K562 (cell line): ENCODE measurements around the gene ALDH8A1. TPM values are rescaled to one million over a fixed set of nuclear protein-coding genes. Genes with fewer than 3 reads are reported as not detected.
"Not testable (repeated sequence)": the region's sequence is repeated elsewhere in the genome, so short reads cannot be mapped to it uniquely, and the experiment has no call there.

Experiments used
- ATAC-seq: fragments of 200-7000 bp; cut with Tn5 transposase; 3 replicates; pipeline ENCODE4 v1.9.1; 2020; ENCODE audit warnings: moderate library complexity
- BruUV-seq: library from RNA; stranded (reverse); fragments of 400-500 nt; replicated peaks from 2 replicates; lab custom pipeline; 2021; lab: Mats Ljungman, UMichigan
- CTCF ChIA-PET: fragments of 300-600 bp; formaldehyde crosslinking; extraction: SDS; loops from one replicate; lab custom pipeline; 2021; ENCODE audit warnings: low intra/inter-chr PET ratio; lab: Yijun Ruan, JAX
- POLR2A ChIA-PET: fragments of 300-600, 350-650 bp; sonication (Branson Sonifier 250); formaldehyde crosslinking; extraction: SDS; loops from one replicate; lab custom pipeline; 2021; ENCODE audit warnings: antibody characterized with exemption, inconsistent platforms; lab: Yijun Ruan, JAX
- DNase-seq, 4 experiments: peaks; one replicate each; pipeline versions ENCODE4 v3.0.0 to v3.0.0-alpha.2; 2011 to 2018; ENCODE audit warnings: low spot score in 3 of 4, mixed read lengths in 3 of 4; ENCODE audit errors: extremely low read depth in 1 of 4
- FAIRE-seq: peaks from 2 replicates; lab custom pipeline; 2011; peaks lifted over from hg19 to GRCh38; lab: Jason Lieb, UNC
- H2AFZ ChIP-seq: 2 replicates; pipeline ENCODE4 v1.6.0; 2011; ENCODE audit warnings: low read depth, low read length, control low read depth, inconsistent platforms
- H3K27ac ChIP-seq: fragments of 200-600 bp; 3 replicates; pipeline ENCODE4 v1.8.0; 2011; ENCODE audit warnings: low read depth, mild to moderate bottlenecking, control low read depth, inconsistent platforms, low read length, moderate library complexity, mixed read lengths; ENCODE audit errors: extremely low read depth
- H3K27me3 ChIP-seq, 2 experiments: fragments of 300-600 bp in 1 of 2; 2 replicates in 1 of 2; 3 replicates in 1 of 2; pipeline versions ENCODE4 v1.6.0 to v1.8.0; 2011; ENCODE audit warnings: inconsistent platforms in 2 of 2, low read length in 2 of 2, mild to moderate bottlenecking in 1 of 2, mixed read lengths in 1 of 2, moderate library complexity in 1 of 2; ENCODE audit not compliant: control insufficient read depth in 2 of 2, insufficient read depth in 2 of 2
- H3K36me3 ChIP-seq: fragments of 300-600 bp; 3 replicates; pipeline ENCODE4 v1.8.0; 2011; ENCODE audit warnings: mild to moderate bottlenecking, low read length, inconsistent platforms; ENCODE audit not compliant: control insufficient read depth, insufficient read depth
- H3K4me1 ChIP-seq, 2 experiments: fragments of 200-600 bp in 1 of 2; replicated peaks in 1 of 2; 2 replicates in 1 of 2; 3 replicates in 1 of 2; pipeline versions ENCODE4 v1.5.1 to v1.8.0; 2011; ENCODE audit warnings: inconsistent platforms in 2 of 2, low read length in 2 of 2, mild to moderate bottlenecking in 1 of 2, mixed read lengths in 1 of 2, moderate library complexity in 1 of 2; ENCODE audit not compliant: control insufficient read depth in 2 of 2, insufficient read depth in 2 of 2
- H3K4me2 ChIP-seq: 2 replicates; pipeline ENCODE4 v1.6.1; 2011; ENCODE audit warnings: low read length, control low read depth, inconsistent platforms, mixed read lengths; ENCODE audit not compliant: insufficient read depth
- H3K4me3 ChIP-seq: fragments of 200-600 bp; sonication (generic), shearing (Covaris generic); 2 replicates; pipeline ENCODE4 v1.5.1; 2016; ENCODE audit warnings: control low read depth, inconsistent platforms
- H3K79me2 ChIP-seq: fragments of 200-600 bp; 3 replicates; pipeline ENCODE4 v1.8.0; 2011; ENCODE audit warnings: low read length, inconsistent platforms; ENCODE audit not compliant: control insufficient read depth, insufficient read depth
- H3K9ac ChIP-seq, 2 experiments: 2 replicates each; pipeline versions ENCODE4 v1.6.0 to v1.6.1; 2011; ENCODE audit warnings: low read depth in 2 of 2, low read length in 2 of 2, control low read depth in 1 of 2, inconsistent platforms in 1 of 2, mild to moderate bottlenecking in 1 of 2, mixed read lengths in 1 of 2; ENCODE audit not compliant: insufficient read depth in 1 of 2
- H3K9me1 ChIP-seq: one replicate; pipeline ENCODE4 v1.6.0; 2011; ENCODE audit warnings: inconsistent platforms, mild to moderate bottlenecking, low read length, moderate library complexity; ENCODE audit not compliant: control insufficient read depth, insufficient read depth
- H3K9me3 ChIP-seq: replicated peaks from 2 replicates; pipeline ENCODE4 v1.5.1; 2011; ENCODE audit warnings: low read depth, low read length, inconsistent platforms; ENCODE audit not compliant: control insufficient read depth, insufficient read depth
- H4K20me1 ChIP-seq: replicated peaks from 2 replicates; pipeline ENCODE4 v1.6.1; 2011; ENCODE audit warnings: low read length, inconsistent platforms, mixed read lengths; ENCODE audit not compliant: control insufficient read depth, insufficient read depth
- ARID4B ChIP-seq: sonication (generic); formaldehyde crosslinking; IDR thresholded peaks from 2 replicates; pipeline ENCODE4 v1.8.0; 2022; ENCODE audit warnings: mild to moderate bottlenecking, missing genetic modification reagents
- ATF1 ChIP-seq, 2 experiments: fragments of 450-650 bp in 1 of 2; IDR thresholded peaks; 2 replicates each; pipeline ENCODE4 v1.6.1; 2016; ENCODE audit warnings: missing compliant biosample characterization in 1 of 2, missing genetic modification characterization in 1 of 2
- CREB1 ChIP-seq, 2 experiments: sonication (generic) in 1 of 2; formaldehyde crosslinking in 1 of 2; IDR thresholded peaks; 2 replicates each; pipeline versions ENCODE4 v1.6.1 to v1.8.0; 2012 to 2022; ENCODE audit warnings: inconsistent platforms in 1 of 2, mild to moderate bottlenecking in 1 of 2, missing genetic modification reagents in 1 of 2, moderate library complexity in 1 of 2
- HDAC2 ChIP-seq: fragments of 450-650 bp; IDR thresholded peaks from 2 replicates; pipeline ENCODE4 v1.6.1; 2016; ENCODE audit warnings: mild to moderate bottlenecking
- ILK ChIP-seq: fragments of 450-650 bp; IDR thresholded peaks from 2 replicates; pipeline ENCODE4 v1.6.1; 2016; ENCODE audit warnings: missing genetic modification characterization, low read depth, mild to moderate bottlenecking, missing compliant biosample characterization, moderate library complexity, borderline replicate concordance
- JUN ChIP-seq, 2 experiments: sonication (generic) in 1 of 2; formaldehyde crosslinking in 1 of 2; IDR thresholded peaks; 2 replicates each; pipeline versions ENCODE4 v1.6.1 to v1.8.0; 2012 to 2022; ENCODE audit warnings: borderline replicate concordance in 2 of 2, mild to moderate bottlenecking in 2 of 2, improper control_type of control experiment in 1 of 2, low read depth in 1 of 2, low read length in 1 of 2, missing genetic modification reagents in 1 of 2
- L3MBTL2 ChIP-seq: fragments of 450-650 bp; IDR thresholded peaks from 2 replicates; pipeline ENCODE4 v1.6.1; 2016; ENCODE audit warnings: mild to moderate bottlenecking, moderate library complexity
- MAFK ChIP-seq: IDR thresholded peaks from 2 replicates; pipeline ENCODE4 v1.6.1; 2011; ENCODE audit warnings: low read length, improper control_type of control experiment
- MTA2 ChIP-seq: fragments of 450-650 bp; IDR thresholded peaks from 2 replicates; pipeline ENCODE4 v1.6.1; 2016; ENCODE audit warnings: low read depth
- MTA3 ChIP-seq: fragments of 450-650 bp; formaldehyde crosslinking; IDR thresholded peaks from 2 replicates; pipeline ENCODE4 v1.6.1; 2017; ENCODE audit warnings: mild to moderate bottlenecking, borderline replicate concordance
- NEUROD1 ChIP-seq: fragments of 150-350 bp; IDR thresholded peaks from 2 replicates; pipeline ENCODE4 v1.6.1; 2014; ENCODE audit warnings: borderline replicate concordance, low read length, low read depth; ENCODE audit not compliant: partially characterized antibody
- NRF1 ChIP-seq, 2 experiments: fragments of 450-650 bp; IDR thresholded peaks in 1 of 2; conservative IDR thresholded peaks in 1 of 2; 2 replicates each; pipeline ENCODE4 v1.6.1; 2014; ENCODE audit warnings: mild to moderate bottlenecking in 2 of 2
- THAP7 ChIP-seq: fragments of 250-450 bp; sonication (Bioruptor Pico); IDR thresholded peaks from 2 replicates; pipeline ENCODE4 v1.5.0; 2021
- ZNF134 ChIP-seq: fragments of 250-450 bp; sonication (Bioruptor Pico); conservative IDR thresholded peaks from 2 replicates; pipeline ENCODE4 v1.4.0; 2020
- ZNF232 ChIP-seq: sonication (generic); formaldehyde crosslinking; IDR thresholded peaks from 2 replicates; pipeline ENCODE4 v1.8.0; 2022; ENCODE audit warnings: mild to moderate bottlenecking, missing genetic modification reagents
- ZNF444 ChIP-seq: fragments of 250-450 bp; sonication (Bioruptor Pico); IDR thresholded peaks from 2 replicates; pipeline ENCODE4 v1.4.0; 2020; ENCODE audit warnings: mild to moderate bottlenecking, moderate library complexity
- WGBS: fragments of 100-300 bp; shearing (Covaris generic); methylation state at CpG from one replicate; pipeline ENCODE4 v1.1.6; 2016; ENCODE audit warnings: low coverage, mixed read lengths; ENCODE audit not compliant: insufficient coverage; ENCODE audit errors: missing lambda C conversion rate; 5-methylcytosine and 5-hydroxymethylcytosine counted together
- in situ Hi-C: fragments of 300-500 bp; cut with MboI; formaldehyde crosslinking; loops from 4 replicates; pipeline ENCODE4 v1.15.0; 2018; ENCODE audit warnings: inconsistent platforms, mixed read lengths
- intact Hi-C: fragments of 100-400 bp; cut with micrococcal nuclease; formaldehyde crosslinking; loops from 2 replicates; pipeline ENCODE4 v1.14.2; 2022
- polyA plus RNA-seq, 8 experiments: library from polyadenylated mRNA; depleted of rRNA in 4 of 8; stranded (reverse) in 5 of 8; unstranded in 3 of 8; fragments of >200 nt; fragmentation: Nextera tagmentation in 2 of 8; fragmentation: Illumina TruSeq in 1 of 8; extraction: Ambion mirVana in 2 of 8; extraction: Trizol in 1 of 8; gene quantifications; 2 replicates each; pipeline versions ENCODE4 v1.2.1 to v1.2.3, GENCODE V29; 2011 to 2014; ENCODE audit warnings: inconsistent platforms in 1 of 8, missing spikeins in 1 of 8
- total RNA-seq, 7 experiments: library from RNA; depleted of rRNA in 6 of 7; stranded (reverse); fragments of >200 nt in 6 of 7; fragmentation: Illumina TruSeq in 2 of 7; extraction: Trizol in 2 of 7; gene quantifications; 2 replicates each; pipeline versions ENCODE4 v1.2.1 to v1.2.3, GENCODE V29; 2011 to 2021; ENCODE audit warnings: low replicate concordance in 1 of 7

Gene ALDH8A1
- total and polyA plus RNA-seq, 9 of the 15 experiments (the other 6 are each of a cell fraction or from before 2014, with no cell fraction given): 0.03 to 0.18 (median 0.04) TPM; not detected in 2

- 0 out of 2 replicates have a peak, but pooled peaks have one; percentile 44 for TF ChIP-seq HDAC2
- TF ChIP-seq JUN (IDR thresholded peaks at IDR 0.05; ENCODE audit: borderline replicate concordance, low read depth, low read length): peak; percentile 68; the same call in 1 of the 2 replicates
- TF ChIP-seq JUN (CRISPR knock-in tag; IDR thresholded peaks at IDR 0.05; ENCODE audit: borderline replicate concordance): no peak
- TF ChIP-seq ATF1 (CRISPR knock-in tag; IDR thresholded peaks at IDR 0.05): no peak
- TF ChIP-seq ATF1 (tag; IDR thresholded peaks at IDR 0.05): peak; percentile 69
- no peak for TF ChIP-seq THAP7
- TF ChIP-seq ILK (tag): no peak
- TF ChIP-seq ZNF444 (CRISPR knock-in tag): no peak
- peak; percentile 54; the same call in 1 of the 2 replicates for TF ChIP-seq L3MBTL2
- TF ChIP-seq NRF1 (conservative IDR thresholded peaks at IDR 0.05 in 1 of 2, IDR thresholded peaks at IDR 0.05 in 1 of 2): no peak
- no peak for TF ChIP-seq CREB1 (IDR thresholded peaks at IDR 0.05)
- peak; percentile 41; the same call in 1 of the 2 replicates for TF ChIP-seq CREB1 (CRISPR knock-in tag; IDR thresholded peaks at IDR 0.05)
- TF ChIP-seq ZNF134 (CRISPR knock-in tag): peak; percentile 59
- no peak for TF ChIP-seq MTA3
- TF ChIP-seq MTA2: no peak
- TF ChIP-seq ARID4B (CRISPR knock-in tag): no peak
- TF ChIP-seq MAFK: 0 out of 2 replicates have a peak, but pooled peaks have one; percentile 16
- no peak for TF ChIP-seq NEUROD1
- no peak for TF ChIP-seq ZNF232 (CRISPR knock-in tag)
Observed at GRCh38 chr6:134908906-134909516, 40.9 kb downstream of the ALDH8A1 start (continued).

- H3K36me3 ChIP-seq, DNase-seq, H3K4me3 ChIP-seq, H3K4me1 ChIP-seq, intact Hi-C loops, H3K27ac ChIP-seq, BruUV-seq, POLR2A ChIA-PET, H3K9ac ChIP-seq, FAIRE-seq, H2AFZ ChIP-seq, H3K9me1 ChIP-seq, H3K79me2 ChIP-seq, ATAC-seq, in situ Hi-C loops, CTCF ChIA-PET, H3K9me3 ChIP-seq, H4K20me1 ChIP-seq, H3K4me2 ChIP-seq: not testable (repeated sequence)
- 71% methylated on average over 4 of the region's 42 CpGs for WGBS
- peaks cover 0 to 16% of the 10 kb centered on the region in 2 experiments; a peak in 2 of 5 replicates for H3K27me3 ChIP-seq
Observed at GRCh38 chr6:134904731-134905130, 45.2 kb downstream of the ALDH8A1 start.
